SU-DHL-6 (cell line): Measurements from ENCODE around the gene POLE.

Experiments
- H2AFZ ChIP-seq: fragments of 200-600 bp; sonication (generic); 2 replicates; pipeline ENCODE4 v1.6.1; 2014; ENCODE audit warnings: low read depth, mild to moderate bottlenecking, moderate library complexity, mixed read lengths, antibody characterized with exemption, low read length; ENCODE audit not compliant: severe bottlenecking
- H3F3A ChIP-seq: fragments of 200-600 bp; shearing (Covaris generic); 2 replicates; pipeline ENCODE4 v1.6.0; 2016; ENCODE audit warnings: antibody characterized with exemption, mild to moderate bottlenecking; ENCODE audit not compliant: insufficient read depth
- H3K27ac ChIP-seq: fragments of 200-600 bp; sonication (generic); 2 replicates; pipeline ENCODE4 v1.5.1; 2016; ENCODE audit warnings: low read depth, mild to moderate bottlenecking, low read length, moderate library complexity, mixed read lengths
- H3K27me3 ChIP-seq: fragments of 200-600 bp; sonication (generic), shearing (Covaris generic); 2 replicates; pipeline ENCODE4 v1.6.0; 2014; ENCODE audit warnings: mild to moderate bottlenecking, low read length
- H3K36me3 ChIP-seq: fragments of 200-600 bp; sonication (generic); 2 replicates; pipeline ENCODE4 v1.6.1; 2014; ENCODE audit warnings: mild to moderate bottlenecking, low read length, mixed read lengths
- H3K4me2 ChIP-seq: fragments of 300-600, 200-600 bp; shearing (Covaris generic), sonication (generic); 2 replicates; pipeline ENCODE4 v1.6.0; 2014; ENCODE audit warnings: low read length, low read depth, mild to moderate bottlenecking; ENCODE audit not compliant: poor library complexity, severe bottlenecking
- H3K4me3 ChIP-seq: fragments of 200-600 bp; sonication (generic); 2 replicates; pipeline ENCODE4 v1.5.1; 2014; ENCODE audit warnings: antibody characterized with exemption, low read length, mild to moderate bottlenecking, mixed read lengths; ENCODE audit not compliant: insufficient read depth, poor library complexity, severe bottlenecking
- H3K79me2 ChIP-seq: fragments of 200-600 bp; sonication (generic); 2 replicates; pipeline ENCODE4 v1.6.1; 2014; ENCODE audit warnings: mild to moderate bottlenecking, low read length, moderate library complexity; ENCODE audit not compliant: insufficient read depth
- H3K9ac ChIP-seq: fragments of 200-600 bp; sonication (generic); 2 replicates; pipeline ENCODE4 v1.7.0; 2014; ENCODE audit warnings: mild to moderate bottlenecking, low read length
- H3K9me2 ChIP-seq: fragments of 200-600 bp; sonication (generic); replicated peaks from 2 replicates; pipeline ENCODE4 v1.6.1; 2014; ENCODE audit warnings: low read length; ENCODE audit not compliant: insufficient read depth
- H3K9me3 ChIP-seq: fragments of 200-600 bp; sonication (generic); 2 replicates; pipeline ENCODE4 v1.6.1; 2014; ENCODE audit warnings: low read length, mixed read lengths; ENCODE audit not compliant: insufficient read depth
- H4K20me1 ChIP-seq: fragments of 200-600 bp; sonication (generic); 2 replicates; pipeline ENCODE4 v1.6.1; 2014; ENCODE audit warnings: low read depth, mild to moderate bottlenecking, antibody characterized with exemption, low read length, moderate library complexity, mixed read lengths
- CTCF ChIP-seq: fragments of 200-600 bp; sonication (generic); IDR thresholded peaks from one replicate; pipeline ENCODE4 v1.5.1; 2017; ENCODE audit warnings: antibody characterized with exemption, mild to moderate bottlenecking, low read length, moderate library complexity; ENCODE audit not compliant: insufficient read depth, poor library complexity, severe bottlenecking
- EZH2phosphoT487 ChIP-seq: fragments of 200-600 bp; sonication (generic), shearing (Covaris generic); conservative IDR thresholded peaks from 2 replicates; pipeline ENCODE4 v1.6.1; 2018; ENCODE audit warnings: mild to moderate bottlenecking, antibody characterized with exemption, low read length, moderate library complexity, mixed read lengths

The POLE gene

GRCh38 chr12:132717531-132718387, 30.6 kb upstream of the POLE start:
- TF ChIP-seq EZH2phosphoT487 (no peak), CTCF (no peak)
- Histone ChIP-seq H3K9me3 (no peaks in the 10 kb centered on the region), H4K20me1 (no peaks in the 10 kb centered on the region), H3K4me3 (no peak overlapping the region), H3K27ac (no peak overlapping the region), H3F3A (peaks cover 11% of the 10 kb centered on the region; the same call in 1 of the 2 replicates), H3K9me2 (no peaks in the 10 kb centered on the region), H3K79me2 (peaks cover 27% of the 10 kb centered on the region), H3K4me2 (no peak overlapping the region), H3K9ac (no peak overlapping the region), H2AFZ (no peak overlapping the region), H3K36me3 (0 out of 2 replicates have a peak, but pooled peaks cover 8% of the 10 kb centered on the region), H3K27me3 (no peaks in the 10 kb centered on the region)

- H3K27ac ChIP-seq = no peak overlapping the region
- no peaks in the 10 kb centered on the region for H3K9me3 ChIP-seq
- H3K36me3 ChIP-seq = 0 out of 2 replicates have a peak, but pooled peaks cover 8% of the 10 kb centered on the region
- no peak overlapping the region for H3K4me2 ChIP-seq
- H3K9me2 ChIP-seq = no peaks in the 10 kb centered on the region
- H3K4me3 ChIP-seq = no peak overlapping the region
- no peak for TF ChIP-seq CTCF
- no peak for TF ChIP-seq EZH2phosphoT487
- H3K79me2 ChIP-seq = peaks cover 34% of the 10 kb centered on the region
- H2AFZ ChIP-seq = no peak overlapping the region
- H3K27me3 ChIP-seq = no peaks in the 10 kb centered on the region
- peaks cover 11% of the 10 kb centered on the region; the same call in 1 of the 2 replicates for H3F3A ChIP-seq
- no peak overlapping the region for H3K9ac ChIP-seq
- no peaks in the 10 kb centered on the region for H4K20me1 ChIP-seq
Observed at GRCh38 chr12:132717011-132717410, 29.9 kb upstream of the POLE start.

GRCh38 chr12:132716356-132716755, 29.2 kb upstream of the POLE start:
- Histone ChIP-seq H3F3A (peaks cover 8% of the 10 kb centered on the region; the same call in 1 of the 2 replicates), H3K27me3 (no peaks in the 10 kb centered on the region), H3K36me3 (0 out of 2 replicates have a peak, but pooled peaks cover 8% of the 10 kb centered on the region), H3K4me2 (no peak overlapping the region), H3K9ac (no peak overlapping the region), H2AFZ (no peak overlapping the region), H3K4me3 (no peak overlapping the region), H3K9me2 (no peaks in the 10 kb centered on the region), H4K20me1 (no peaks in the 10 kb centered on the region), H3K27ac (no peak overlapping the region), H3K9me3 (no peaks in the 10 kb centered on the region), H3K79me2 (peaks cover 38% of the 10 kb centered on the region)
- TF ChIP-seq CTCF (no peak), EZH2phosphoT487 (no peak)
